Measurements from ENCODE around the gene MAP2.

GRCh38 chr2:209389171-209389618 lies 34.7 kb upstream of the MAP2 start:
- TF ChIP-seq POLR2AphosphoS5 (IDR thresholded peaks at IDR 0.05; ENCODE audit: low read depth, low read length) (no peak), TAF1 (IDR thresholded peaks at IDR 0.05; ENCODE audit: borderline replicate concordance, low read depth, low read length) (no peak)
